CD14-positive monocyte (primary cell): ENCODE measurements around the gene RAPGEF5. TPM values are rescaled to one million over a fixed set of nuclear protein-coding genes. Genes with fewer than 3 reads are reported as not detected.

ENCODE experiments used
- DNase-seq, 3 donors: peaks; one replicate each; pipeline ENCODE4 v3.0.0-alpha.2; 2011 to 2022
- H2AFZ ChIP-seq: 2 replicates; pipeline ENCODE4 v1.6.0; 2012; ENCODE audit warnings: mild to moderate bottlenecking, low read depth, low read length, inconsistent platforms; ENCODE audit not compliant: insufficient read depth, poor library complexity, severe bottlenecking
- H3K27ac ChIP-seq, 2 donors: 1 replicate in 1 of 2; 2 replicates in 1 of 2; pipeline ENCODE4 v1.5.1; 2012 to 2013; ENCODE audit warnings: low read length in 2 of 2, control low read depth in 1 of 2, inconsistent platforms in 1 of 2, low read depth in 1 of 2, mild to moderate bottlenecking in 1 of 2
- H3K27me3 ChIP-seq, 2 donors: one replicate each; pipeline versions ENCODE4 v1.6.0 to v1.6.1; 2011 to 2013; ENCODE audit warnings: low read length in 2 of 2; ENCODE audit not compliant: control insufficient read depth in 2 of 2, insufficient read depth in 2 of 2
- H3K36me3 ChIP-seq, 2 donors: replicated peaks in 1 of 2; 1 replicate in 1 of 2; 2 replicates in 1 of 2; pipeline versions ENCODE4 v1.5.1 to v1.6.1; 2012 to 2013; ENCODE audit warnings: low read length in 2 of 2, control low read depth in 1 of 2, inconsistent platforms in 1 of 2, mild to moderate bottlenecking in 1 of 2; ENCODE audit not compliant: insufficient read depth in 2 of 2, control insufficient read depth in 1 of 2
- H3K4me1 ChIP-seq, 2 donors: 1 replicate in 1 of 2; 2 replicates in 1 of 2; pipeline versions ENCODE4 v1.5.1 to v1.6.1; 2012 to 2013; ENCODE audit warnings: low read length in 2 of 2, control low read depth in 1 of 2, inconsistent platforms in 1 of 2, mild to moderate bottlenecking in 1 of 2, moderate library complexity in 1 of 2; ENCODE audit not compliant: insufficient read depth in 2 of 2, control insufficient read depth in 1 of 2
- H3K4me2 ChIP-seq: replicated peaks from 2 replicates; pipeline ENCODE3; 2012; ENCODE audit warnings: low read length, moderate library complexity, mild to moderate bottlenecking; ENCODE audit not compliant: poor library complexity, severe bottlenecking; ENCODE audit errors: extremely low read depth
- H3K4me3 ChIP-seq, 3 experiments: fragments of 200-600 bp in 1 of 3; sonication (generic) in 1 of 3; replicated peaks in 1 of 3; 1 replicate in 2 of 3; 2 replicates in 1 of 3; pipeline ENCODE4 v1.5.1; 2011 to 2013; ENCODE audit warnings: low read length in 3 of 3, mild to moderate bottlenecking in 3 of 3, control low read depth in 2 of 3, low read depth in 2 of 3, inconsistent platforms in 1 of 3, moderate library complexity in 1 of 3
- H3K79me2 ChIP-seq: 2 replicates; pipeline ENCODE4 v1.6.0; 2012; ENCODE audit warnings: mild to moderate bottlenecking, control low read depth, inconsistent platforms, low read length, moderate library complexity; ENCODE audit not compliant: insufficient read depth
- H3K9ac ChIP-seq: 2 replicates; pipeline ENCODE4 v1.6.0; 2017; ENCODE audit warnings: low read length, mild to moderate bottlenecking; ENCODE audit not compliant: insufficient read depth, poor library complexity, severe bottlenecking
- H3K9me3 ChIP-seq, 2 donors: replicated peaks in 1 of 2; 1 replicate in 1 of 2; 2 replicates in 1 of 2; pipeline versions ENCODE4 v1.5.1 to v1.6.1; 2012 to 2013; ENCODE audit warnings: low read length in 2 of 2, control low read depth in 1 of 2; ENCODE audit not compliant: control insufficient read depth in 1 of 2, insufficient read depth in 1 of 2
- H4K20me1 ChIP-seq: 2 replicates; pipeline ENCODE4 v1.6.0; 2012; ENCODE audit warnings: mild to moderate bottlenecking, low read length, control low read depth, moderate library complexity; ENCODE audit not compliant: insufficient read depth
- H3K27ac Mint-ChIP-seq, 7 donors: one replicate each; pipeline ENCODE4 v1.8.0; 2020; ENCODE audit warnings: mild to moderate bottlenecking in 7 of 7, mixed read lengths in 7 of 7, moderate library complexity in 6 of 7, inconsistent platforms in 2 of 7
- H3K27me3 Mint-ChIP-seq, 3 donors: one replicate each; pipeline ENCODE4 v1.8.0; 2021 to 2022; ENCODE audit warnings: low read depth in 3 of 3, mild to moderate bottlenecking in 3 of 3, mixed read lengths in 3 of 3, moderate library complexity in 3 of 3, inconsistent platforms in 1 of 3
- H3K36me3 Mint-ChIP-seq, 2 donors: one replicate each; pipeline ENCODE4 v1.8.0; 2020; ENCODE audit warnings: mixed read lengths in 2 of 2, inconsistent platforms in 1 of 2, mild to moderate bottlenecking in 1 of 2
- H3K4me1 Mint-ChIP-seq: one replicate; pipeline ENCODE4 v1.8.0; 2020; ENCODE audit warnings: mild to moderate bottlenecking, mixed read lengths
- H3K4me3 Mint-ChIP-seq, 2 donors: one replicate each; pipeline ENCODE4 v1.8.0; 2020; ENCODE audit warnings: mild to moderate bottlenecking in 2 of 2, mixed read lengths in 2 of 2, moderate library complexity in 1 of 2
- H3K9me3 Mint-ChIP-seq, 7 donors: one replicate each; pipeline ENCODE4 v1.8.0; 2020 to 2022; ENCODE audit warnings: mixed read lengths in 7 of 7, mild to moderate bottlenecking in 6 of 7, moderate library complexity in 6 of 7, inconsistent platforms in 2 of 7
- WGBS: methylation state at CpG from one replicate; pipeline ENCODE4 v1.1.5; 2013; ENCODE audit warnings: missing lambda C conversion rate; ENCODE audit not compliant: insufficient coverage; 5-methylcytosine and 5-hydroxymethylcytosine counted together
- intact Hi-C, 2 donors: fragments of 100-400 bp; cut with micrococcal nuclease; formaldehyde crosslinking; loops; one replicate each; pipeline versions ENCODE4 v1.15.0 to v1.15.1; 2023
- polyA plus RNA-seq, 3 donors: library from polyadenylated mRNA; depleted of rRNA in 1 of 3; unstranded in 2 of 3; stranded (reverse) in 1 of 3; fragments of 300-500 nt in 2 of 3; fragments of >200 nt in 1 of 3; fragmentation: Illumina TruSeq in 2 of 3; gene quantifications; 1 replicate in 2 of 3; 2 replicates in 1 of 3; pipeline ENCODE4 v1.2.3, GENCODE V29; 2012 to 2021
- TF ChIP-seq, protein P1 (sequence below): fragments of 200-600 bp; IDR thresholded peaks from one replicate; pipeline ENCODE4 v1.8.0; 2022; ENCODE audit warnings: antibody characterized with exemption, mild to moderate bottlenecking

The RAPGEF5 gene
- polyA plus RNA-seq, 3 donors = not detected

DNA sequence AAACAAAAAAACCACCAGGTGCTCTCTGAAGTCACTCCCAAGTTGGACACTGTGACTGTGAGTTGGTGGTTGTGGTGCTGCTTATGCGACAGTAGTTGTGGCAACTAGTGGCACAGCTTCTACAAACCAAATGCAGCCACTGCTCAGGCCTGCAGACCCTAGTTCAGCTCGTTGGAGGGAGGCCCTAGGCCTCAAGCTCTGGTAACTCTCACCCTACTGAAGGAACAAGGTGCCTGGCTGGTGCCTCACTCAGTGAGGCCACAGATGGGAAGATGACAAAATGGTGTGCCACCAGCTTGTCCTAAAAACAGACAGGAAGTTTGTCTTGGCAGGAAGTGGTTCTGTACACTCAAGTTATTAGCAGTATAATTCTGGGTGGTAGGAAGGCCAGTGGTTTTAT, 45.3 kb upstream of the RAPGEF5 start:
- H3K36me3 ChIP-seq = no peaks in the 10 kb centered on the region
- no peak overlapping the region for H3K9ac ChIP-seq
- TF ChIP-seq, protein P1, sequence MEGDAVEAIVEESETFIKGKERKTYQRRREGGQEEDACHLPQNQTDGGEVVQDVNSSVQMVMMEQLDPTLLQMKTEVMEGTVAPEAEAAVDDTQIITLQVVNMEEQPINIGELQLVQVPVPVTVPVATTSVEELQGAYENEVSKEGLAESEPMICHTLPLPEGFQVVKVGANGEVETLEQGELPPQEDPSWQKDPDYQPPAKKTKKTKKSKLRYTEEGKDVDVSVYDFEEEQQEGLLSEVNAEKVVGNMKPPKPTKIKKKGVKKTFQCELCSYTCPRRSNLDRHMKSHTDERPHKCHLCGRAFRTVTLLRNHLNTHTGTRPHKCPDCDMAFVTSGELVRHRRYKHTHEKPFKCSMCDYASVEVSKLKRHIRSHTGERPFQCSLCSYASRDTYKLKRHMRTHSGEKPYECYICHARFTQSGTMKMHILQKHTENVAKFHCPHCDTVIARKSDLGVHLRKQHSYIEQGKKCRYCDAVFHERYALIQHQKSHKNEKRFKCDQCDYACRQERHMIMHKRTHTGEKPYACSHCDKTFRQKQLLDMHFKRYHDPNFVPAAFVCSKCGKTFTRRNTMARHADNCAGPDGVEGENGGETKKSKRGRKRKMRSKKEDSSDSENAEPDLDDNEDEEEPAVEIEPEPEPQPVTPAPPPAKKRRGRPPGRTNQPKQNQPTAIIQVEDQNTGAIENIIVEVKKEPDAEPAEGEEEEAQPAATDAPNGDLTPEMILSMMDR = no peak
- H3K36me3 Mint-ChIP-seq = no peaks in the 10 kb centered on the region
- no peaks in the 10 kb centered on the region for H3K4me1 ChIP-seq
- H3K4me3 Mint-ChIP-seq = no peak overlapping the region
- H3K27me3 Mint-ChIP-seq = no peaks in the 10 kb centered on the region
- no peak for DNase-seq
- no peaks in the 10 kb centered on the region for H3K79me2 ChIP-seq
- no peak overlapping the region for H2AFZ ChIP-seq
- H4K20me1 ChIP-seq = no peaks in the 10 kb centered on the region
- peaks cover 2% of the 10 kb centered on the region for H3K4me1 Mint-ChIP-seq
- no peak overlapping the region for H3K4me3 ChIP-seq
- 20% methylated on average over 1 of the region's 2 CpGs for WGBS
- no peak overlapping the region for H3K27ac Mint-ChIP-seq
- H3K9me3 ChIP-seq = peaks cover 0 to 8% of the 10 kb centered on the region in 2 donors
- H3K4me2 ChIP-seq = no peak overlapping the region
- H3K9me3 Mint-ChIP-seq = peaks cover 2 to 12% (median 6%) of the 10 kb centered on the region in 7 donors
- intact Hi-C loops = no loop called here
- no peaks in the 10 kb centered on the region for H3K27me3 ChIP-seq
- no peak overlapping the region for H3K27ac ChIP-seq

GRCh38 chr7:22400936-22401553, 44.1 kb upstream of the RAPGEF5 start:
- Histone ChIP-seq H3K9ac (no peak overlapping the region), H3K4me1 (no peaks in the 10 kb centered on the region), H4K20me1 (no peaks in the 10 kb centered on the region), H3K4me2 (no peak overlapping the region), H3K79me2 (no peaks in the 10 kb centered on the region), H3K27me3 (no peaks in the 10 kb centered on the region), H2AFZ (no peak overlapping the region), H3K4me3 (no peak overlapping the region), H3K36me3 (no peaks in the 10 kb centered on the region), H3K9me3 (peaks cover 0 to 3% of the 10 kb centered on the region in 2 donors), H3K27ac (no peak overlapping the region)
- no peak for DNase-seq
- H3K9me3 Mint-ChIP-seq = peaks cover 1 to 11% (median 6%) of the 10 kb centered on the region in 7 donors
- no peak overlapping the region for H3K4me3 Mint-ChIP-seq
- H3K27me3 Mint-ChIP-seq = no peaks in the 10 kb centered on the region
- TF ChIP-seq, protein P1 = no peak
- intact Hi-C loops = no loop called here
- H3K4me1 Mint-ChIP-seq = peaks cover 2% of the 10 kb centered on the region
- H3K36me3 Mint-ChIP-seq = no peaks in the 10 kb centered on the region
- no peak overlapping the region for H3K27ac Mint-ChIP-seq
- WGBS = no CpG with 5 or more reads among the region's 3 CpGs
